ENCODE measurements around the gene KANSL3. TPM values are rescaled to one million over a fixed set of nuclear protein-coding genes. Genes with fewer than 3 reads are reported as not detected.

Gene KANSL3
- polyA plus RNA-seq, 1 donor (not counting 4 experiments of a cell fraction or from before 2014, with no cell fraction given), result 11.4 TPM

- peaks cover 27% of the 10 kb centered on the region for H3K27me3 ChIP-seq (ENCODE audit: control insufficient read depth, extremely low read depth, insufficient read depth, low read length)
- dilution Hi-C loops (cut with MboI; ENCODE audit: extremely low pct_ligation_motif_present, low sequenced_read_pairs), result no loop called here
- no peak overlapping the region for H3K27ac ChIP-seq (ENCODE audit: control insufficient read depth, insufficient read depth, low read length)
- no peaks in the 10 kb centered on the region for H3K79me2 ChIP-seq (ENCODE audit: control insufficient read depth, insufficient read depth, low read length)
- no peak overlapping the region for H3K9ac ChIP-seq (ENCODE audit: control insufficient read depth, extremely low read depth, insufficient read depth, low read length)
- FAIRE-seq (no peak), DNase-seq (ENCODE audit: low read depth, low spot score) (no peak)
- no peaks in the 10 kb centered on the region for H3K4me1 ChIP-seq (ENCODE audit: control insufficient read depth, extremely low read depth, insufficient read depth, low read length)
- no peak overlapping the region for H2AFZ ChIP-seq (ENCODE audit: control insufficient read depth, low read length)
- TF ChIP-seq EZH2 (IDR thresholded peaks at IDR 0.05; ENCODE audit: low read length) (no peak), CTCF (optimal IDR thresholded peaks at IDR 0.05 in 1 of 3, IDR thresholded peaks at IDR 0.05 in 1 of 3, conservative IDR thresholded peaks at IDR 0.05 in 1 of 3; ENCODE audit: extremely low read depth in 1 of 3, insufficient read depth in 2 of 3, low read length in 3 of 3) (no peak)
- H3K4me2 ChIP-seq (ENCODE audit: control insufficient read depth, extremely low read depth, insufficient read depth, low read depth, low read length), result no peak overlapping the region
- H3K4me3 ChIP-seq (ENCODE audit: control insufficient read depth in 2 of 3, extremely low read depth in 1 of 3, insufficient read depth in 2 of 3, low read depth in 1 of 3, low read length in 3 of 3), result no peak overlapping the region
- no peaks in the 10 kb centered on the region for H3K36me3 ChIP-seq (ENCODE audit: control insufficient read depth in 2 of 2, extremely low read depth in 1 of 2, insufficient read depth in 2 of 2, low read length in 2 of 2)
- no peaks in the 10 kb centered on the region for H3K9me1 ChIP-seq (ENCODE audit: control insufficient read depth, extremely low read depth, insufficient read depth, low read length)
- H3K9me3 ChIP-seq (ENCODE audit: control insufficient read depth, low read depth, low read length), result no peaks in the 10 kb centered on the region
- H4K20me1 ChIP-seq (ENCODE audit: control insufficient read depth, extremely low read depth, insufficient read depth, low read length), result no peaks in the 10 kb centered on the region
Observed at GRCh38 chr2:96681540-96681939, 43.4 kb upstream of the KANSL3 start.

- H3K79me2 ChIP-seq (ENCODE audit: control insufficient read depth, insufficient read depth, low read length), result no peaks in the 10 kb centered on the region
- H3K9ac ChIP-seq (ENCODE audit: control insufficient read depth, extremely low read depth, insufficient read depth, low read length), result no peak overlapping the region
- FAIRE-seq (no peak), DNase-seq (ENCODE audit: low read depth, low spot score) (no peak)
- TF ChIP-seq EZH2 (IDR thresholded peaks at IDR 0.05; ENCODE audit: low read length) (no peak), CTCF (optimal IDR thresholded peaks at IDR 0.05 in 1 of 3, IDR thresholded peaks at IDR 0.05 in 1 of 3, conservative IDR thresholded peaks at IDR 0.05 in 1 of 3; ENCODE audit: extremely low read depth in 1 of 3, insufficient read depth in 2 of 3, low read length in 3 of 3) (no peak)
- H3K4me1 ChIP-seq (ENCODE audit: control insufficient read depth, extremely low read depth, insufficient read depth, low read length), result no peaks in the 10 kb centered on the region
- H3K9me1 ChIP-seq (ENCODE audit: control insufficient read depth, extremely low read depth, insufficient read depth, low read length), result no peaks in the 10 kb centered on the region
- H3K9me3 ChIP-seq (ENCODE audit: control insufficient read depth, low read depth, low read length), result no peaks in the 10 kb centered on the region
- no peaks in the 10 kb centered on the region for H4K20me1 ChIP-seq (ENCODE audit: control insufficient read depth, extremely low read depth, insufficient read depth, low read length)
- no peak overlapping the region for H2AFZ ChIP-seq (ENCODE audit: control insufficient read depth, low read length)
- no peak overlapping the region for H3K4me2 ChIP-seq (ENCODE audit: control insufficient read depth, extremely low read depth, insufficient read depth, low read depth, low read length)
- H3K27me3 ChIP-seq (ENCODE audit: control insufficient read depth, extremely low read depth, insufficient read depth, low read length), result peaks cover 20% of the 10 kb centered on the region
- H3K4me3 ChIP-seq (ENCODE audit: control insufficient read depth in 2 of 3, extremely low read depth in 1 of 3, insufficient read depth in 2 of 3, low read depth in 1 of 3, low read length in 3 of 3), result no peak overlapping the region
- dilution Hi-C loops (cut with MboI; ENCODE audit: extremely low pct_ligation_motif_present, low sequenced_read_pairs), result no loop called here
- no peaks in the 10 kb centered on the region for H3K36me3 ChIP-seq (ENCODE audit: control insufficient read depth in 2 of 2, extremely low read depth in 1 of 2, insufficient read depth in 2 of 2, low read length in 2 of 2)
- no peak overlapping the region for H3K27ac ChIP-seq (ENCODE audit: control insufficient read depth, insufficient read depth, low read length)
Observed at GRCh38 chr2:96680561-96681141, 42.5 kb upstream of the KANSL3 start.
